Stimulated activated CD4-positive, alpha-beta T cell treated with anti-CD3 and anti-CD28 coated beads, Interleukin-4, amount 100 ng/mL, for 24 hours (primary cell): ENCODE measurements around the gene TAF11L5.
A peak's percentile ranks its signal among the peaks of the same experiment; 100 is the strongest.
"Not testable (repeated sequence)": the region's sequence is repeated elsewhere in the genome, so short reads cannot be mapped to it uniquely, and the experiment has no call there.

Experiments
- DNase-seq: peaks from one replicate; pipeline ENCODE4 v3.0.0-alpha.2; 2020

The TAF11L5 gene

GRCh38 chr5:17524935-17525334, at the start of gene TAF11L5:
TAF11L5 (plus strand) TSS chr5:17525235.
- DNase-seq = not testable (repeated sequence)

GRCh38 chr5:17477043-17477442, 48.0 kb upstream of the TAF11L5 start:
- DNase-seq = no peak

- DNase-seq = no peak
These were observed 47.3 kb upstream of the TAF11L5 start for GRCh38 chr5:17477573-17478265.

GRCh38 chr5:17481378-17481777, 43.7 kb upstream of the TAF11L5 start:
- no peak for DNase-seq

- no peak for DNase-seq
These were observed 42.2 kb upstream of the TAF11L5 start for GRCh38 chr5:17482790-17483189.

GRCh38 chr5:17486464-17487173, 38.4 kb upstream of the TAF11L5 start:
- not testable (repeated sequence) for DNase-seq

GRCh38 chr5:17487174-17487512, 37.9 kb upstream of the TAF11L5 start:
- no peak for DNase-seq

GRCh38 chr5:17491257-17491656, 33.8 kb upstream of the TAF11L5 start:
- DNase-seq = not testable (repeated sequence)

- no peak for DNase-seq
These were observed 32.3 kb upstream of the TAF11L5 start for GRCh38 chr5:17492770-17493169.

GRCh38 chr5:17497446-17497845, 27.6 kb upstream of the TAF11L5 start:
- DNase-seq = no peak

GRCh38 chr5:17497931-17498330, 27.1 kb upstream of the TAF11L5 start, which contains the start of gene TAF11L2:
TAF11L2 (plus strand) TSS chr5:17498231.
- DNase-seq = not testable (repeated sequence)

GRCh38 chr5:17511775-17512325, 13.2 kb upstream of the TAF11L5 start:
- DNase-seq = no peak

- not testable (repeated sequence) for DNase-seq
These were observed 7.5 kb upstream of the TAF11L5 start for GRCh38 chr5:17517526-17517925.

- DNase-seq = not testable (repeated sequence)
These were observed 7.0 kb upstream of the TAF11L5 start, which contains the start of gene TAF11L3 for GRCh38 chr5:17518067-17518466. TAF11L3 (plus strand) TSS chr5:17518367.

GRCh38 chr5:17519508-17519907, 5.5 kb upstream of the TAF11L5 start:
- not testable (repeated sequence) for DNase-seq

GRCh38 chr5:17521501-17521900, 3.5 kb upstream of the TAF11L5 start, which contains the start of gene TAF11L4:
TAF11L4 (plus strand) TSS chr5:17521801.
- DNase-seq = not testable (repeated sequence)

- DNase-seq = peak; percentile 31
These were observed 1.5 kb downstream of the TAF11L5 start for GRCh38 chr5:17526504-17526903.

- DNase-seq = not testable (repeated sequence)
These were observed 3.3 kb downstream of the TAF11L5 start, which contains the start of gene TAF11L6 for GRCh38 chr5:17528369-17528768. TAF11L6 (plus strand) TSS chr5:17528669.
